ENCODE measurements around the gene RNF214.

DNA sequence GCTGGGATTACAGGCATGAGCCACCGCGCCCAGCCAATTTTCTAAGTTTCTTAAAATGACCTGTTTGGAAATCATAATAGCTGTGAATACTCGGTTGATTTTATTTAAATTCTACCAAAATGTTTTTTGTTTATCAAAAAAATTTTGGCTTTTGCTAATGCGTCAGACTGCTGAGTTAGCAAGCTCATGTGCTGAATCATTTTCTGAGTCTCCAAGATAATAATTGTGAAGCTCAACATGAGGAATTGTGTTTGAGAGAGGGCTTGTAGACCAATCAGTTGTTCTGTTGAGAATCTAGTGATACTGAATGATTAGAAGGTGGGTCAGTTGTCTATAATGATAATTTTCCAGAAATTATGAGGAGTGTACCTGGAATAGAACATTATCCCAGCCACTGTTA is 15.9 kb downstream of the RNF214 start:
- TF ChIP-seq POLR2A (IDR thresholded peaks at IDR 0.05): no peak
- TF ChIP-seq POLR2AphosphoS5 (IDR thresholded peaks at IDR 0.05): no peak

All from stomach (tissue), 4 donors.